ENCODE results near the gene FPR3.

DNA sequence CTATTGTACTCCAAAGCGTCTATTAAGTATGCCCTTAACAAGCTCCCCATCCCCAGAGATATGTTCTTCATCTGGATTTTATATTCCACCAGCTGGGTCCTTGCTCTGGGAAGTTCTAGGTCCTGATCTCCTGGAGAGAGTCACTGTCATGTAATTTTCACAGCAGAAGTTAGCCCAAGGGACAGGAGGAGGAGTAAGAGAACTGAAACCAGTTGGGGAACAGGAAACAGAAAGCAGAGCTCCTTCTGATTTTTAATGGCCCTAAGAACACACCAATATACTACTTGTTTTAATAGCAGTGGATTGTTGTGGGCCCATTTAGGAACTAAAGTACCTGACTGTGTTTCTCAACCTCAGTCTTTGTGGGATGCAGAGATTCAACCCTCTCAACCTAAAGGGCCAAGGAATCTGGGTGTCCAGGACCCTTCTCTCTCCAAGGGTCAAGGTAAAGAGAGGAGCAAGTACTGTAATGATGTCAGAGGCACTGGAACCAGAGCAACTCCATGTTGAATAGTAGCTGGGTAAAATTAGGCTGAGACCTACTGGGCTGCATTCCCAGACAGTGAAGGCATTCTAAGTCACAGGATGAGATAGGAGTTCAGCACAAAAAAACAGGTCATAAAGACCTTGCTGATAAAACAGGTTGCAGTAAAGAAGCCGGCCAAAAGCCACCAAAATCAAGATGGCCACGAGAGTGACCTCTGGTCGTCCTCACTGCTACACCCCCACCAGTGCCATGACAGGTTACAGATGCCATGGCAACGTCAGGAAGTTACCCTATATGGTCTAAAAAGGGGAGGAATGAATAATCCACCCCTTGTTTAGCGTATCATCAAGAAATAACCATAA is 8.1 kb upstream of the FPR3 start:
- no peak for TF ChIP-seq EP300 (conservative IDR thresholded peaks at IDR 0.05; ENCODE audit: poor library complexity, severe bottlenecking)
- TF ChIP-seq POLR2AphosphoS5 (IDR thresholded peaks at IDR 0.05), result no peak
- no peak for TF ChIP-seq CTCF (IDR thresholded peaks at IDR 0.05; ENCODE audit: poor library complexity, severe bottlenecking)
- no peak for TF ChIP-seq TAF1 (IDR thresholded peaks at IDR 0.05; ENCODE audit: low read depth)
- no peak for TF ChIP-seq EZH2 (IDR thresholded peaks at IDR 0.05; ENCODE audit: borderline replicate concordance, insufficient read depth, low read length, poor library complexity, severe bottlenecking)
- TF ChIP-seq MXI1 (conservative IDR thresholded peaks at IDR 0.05; ENCODE audit: poor library complexity, severe bottlenecking), result no peak
- no peak for TF ChIP-seq SMC3 (conservative IDR thresholded peaks at IDR 0.05; ENCODE audit: poor library complexity)
- TF ChIP-seq, protein P1, sequence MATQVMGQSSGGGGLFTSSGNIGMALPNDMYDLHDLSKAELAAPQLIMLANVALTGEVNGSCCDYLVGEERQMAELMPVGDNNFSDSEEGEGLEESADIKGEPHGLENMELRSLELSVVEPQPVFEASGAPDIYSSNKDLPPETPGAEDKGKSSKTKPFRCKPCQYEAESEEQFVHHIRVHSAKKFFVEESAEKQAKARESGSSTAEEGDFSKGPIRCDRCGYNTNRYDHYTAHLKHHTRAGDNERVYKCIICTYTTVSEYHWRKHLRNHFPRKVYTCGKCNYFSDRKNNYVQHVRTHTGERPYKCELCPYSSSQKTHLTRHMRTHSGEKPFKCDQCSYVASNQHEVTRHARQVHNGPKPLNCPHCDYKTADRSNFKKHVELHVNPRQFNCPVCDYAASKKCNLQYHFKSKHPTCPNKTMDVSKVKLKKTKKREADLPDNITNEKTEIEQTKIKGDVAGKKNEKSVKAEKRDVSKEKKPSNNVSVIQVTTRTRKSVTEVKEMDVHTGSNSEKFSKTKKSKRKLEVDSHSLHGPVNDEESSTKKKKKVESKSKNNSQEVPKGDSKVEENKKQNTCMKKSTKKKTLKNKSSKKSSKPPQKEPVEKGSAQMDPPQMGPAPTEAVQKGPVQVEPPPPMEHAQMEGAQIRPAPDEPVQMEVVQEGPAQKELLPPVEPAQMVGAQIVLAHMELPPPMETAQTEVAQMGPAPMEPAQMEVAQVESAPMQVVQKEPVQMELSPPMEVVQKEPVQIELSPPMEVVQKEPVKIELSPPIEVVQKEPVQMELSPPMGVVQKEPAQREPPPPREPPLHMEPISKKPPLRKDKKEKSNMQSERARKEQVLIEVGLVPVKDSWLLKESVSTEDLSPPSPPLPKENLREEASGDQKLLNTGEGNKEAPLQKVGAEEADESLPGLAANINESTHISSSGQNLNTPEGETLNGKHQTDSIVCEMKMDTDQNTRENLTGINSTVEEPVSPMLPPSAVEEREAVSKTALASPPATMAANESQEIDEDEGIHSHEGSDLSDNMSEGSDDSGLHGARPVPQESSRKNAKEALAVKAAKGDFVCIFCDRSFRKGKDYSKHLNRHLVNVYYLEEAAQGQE (IDR thresholded peaks at IDR 0.05; ENCODE audit: borderline replicate concordance), result no peak

Measured in neural cell (in vitro differentiated cells).